Endothelial cell of umbilical vein (primary cell): ENCODE measurements around the gene ATP6V1G2. TPM values are rescaled to one million over a fixed set of nuclear protein-coding genes. Genes with fewer than 3 reads are reported as not detected.
A peak's percentile ranks its signal among the peaks of the same experiment; 100 is the strongest.

Source experiments
- BruUV-seq: library from RNA; stranded (reverse); fragments of 400-500 nt; replicated peaks from 2 replicates; lab custom pipeline; 2021; lab: Mats Ljungman, UMichigan
- CTCF ChIA-PET: fragments of 300-600, 350-600 bp; sonication (Branson Sonifier 250); formaldehyde crosslinking; loops from one replicate; lab custom pipeline; 2021; ENCODE audit warnings: antibody characterized with exemption, inconsistent platforms; lab: Charles Lee
- POLR2A ChIA-PET: fragments of 300-600, 350-600 bp; sonication (Branson Sonifier 250); formaldehyde crosslinking; loops from one replicate; lab custom pipeline; 2021; ENCODE audit warnings: antibody characterized with exemption, inconsistent platforms; lab: Charles Lee
- DNase-seq: peaks from one replicate; pipeline ENCODE4 v3.0.0-alpha.2; 2011; ENCODE audit warnings: low read depth, low spot score
- FAIRE-seq: peaks from 2 replicates; lab custom pipeline; 2011; peaks lifted over from hg19 to GRCh38; lab: Jason Lieb, UNC
- H2AFZ ChIP-seq: 2 replicates; pipeline ENCODE4 v1.6.0; 2012; ENCODE audit warnings: low read depth, low read length, control low read depth, inconsistent platforms
- H3K27ac ChIP-seq: 2 replicates; pipeline ENCODE4 v1.5.1; 2011; ENCODE audit warnings: low read depth, mild to moderate bottlenecking, control low read depth, low read length, moderate library complexity; ENCODE audit not compliant: insufficient read depth
- H3K27me3 ChIP-seq, 2 experiments: 2 replicates each; pipeline versions ENCODE4 v1.6.0 to v1.6.1; 2011; ENCODE audit warnings: low read length in 2 of 2, mixed read lengths in 1 of 2; ENCODE audit not compliant: control insufficient read depth in 2 of 2, insufficient read depth in 2 of 2
- H3K36me3 ChIP-seq, 2 experiments: 2 replicates in 1 of 2; 3 replicates in 1 of 2; pipeline ENCODE4 v1.5.1; 2011; ENCODE audit warnings: low read length in 2 of 2, mild to moderate bottlenecking in 1 of 2, moderate library complexity in 1 of 2; ENCODE audit not compliant: control insufficient read depth in 2 of 2, insufficient read depth in 2 of 2; ENCODE audit errors: extremely low read depth in 1 of 2
- H3K4me1 ChIP-seq: 3 replicates; pipeline ENCODE4 v1.5.1; 2011; ENCODE audit warnings: mild to moderate bottlenecking, low read length; ENCODE audit not compliant: control insufficient read depth, insufficient read depth; ENCODE audit errors: extremely low read depth
- H3K4me2 ChIP-seq: 2 replicates; pipeline ENCODE4 v1.6.1; 2011; ENCODE audit warnings: low read length, control low read depth, mixed read lengths; ENCODE audit not compliant: insufficient read depth
- H3K4me3 ChIP-seq, 3 experiments: fragments of 200-600 bp in 1 of 3; sonication (generic), shearing (Covaris generic) in 1 of 3; replicated peaks in 1 of 3; 2 replicates each; pipeline ENCODE4 v1.5.1; 2011 to 2016; ENCODE audit warnings: control low read depth in 3 of 3, low read length in 3 of 3, mild to moderate bottlenecking in 2 of 3, inconsistent platforms in 1 of 3, low read depth in 1 of 3, moderate library complexity in 1 of 3; ENCODE audit not compliant: insufficient read depth in 1 of 3
- H3K79me2 ChIP-seq: 2 replicates; pipeline ENCODE4 v1.6.0; 2012; ENCODE audit warnings: low read length, inconsistent platforms; ENCODE audit not compliant: control insufficient read depth, insufficient read depth
- H3K9ac ChIP-seq: replicated peaks from 2 replicates; pipeline ENCODE3; 2011; ENCODE audit warnings: low read length, control low read depth; ENCODE audit not compliant: insufficient read depth; ENCODE audit errors: extremely low read depth
- H3K9me1 ChIP-seq: replicated peaks from 3 replicates; pipeline ENCODE4 v1.6.0; 2011; ENCODE audit warnings: mild to moderate bottlenecking, low read length; ENCODE audit not compliant: control insufficient read depth, insufficient read depth; ENCODE audit errors: extremely low read depth
- H3K9me3 ChIP-seq: replicated peaks from 2 replicates; pipeline ENCODE4 v1.5.1; 2012; ENCODE audit warnings: low read length, inconsistent platforms; ENCODE audit not compliant: control insufficient read depth, insufficient read depth
- H4K20me1 ChIP-seq: replicated peaks from 2 replicates; pipeline ENCODE3; 2011; ENCODE audit warnings: mild to moderate bottlenecking, low read length; ENCODE audit not compliant: control insufficient read depth, insufficient read depth; ENCODE audit errors: extremely low read depth
- CTCF ChIP-seq, 2 donors: IDR thresholded peaks; 1 replicate in 1 of 2; 2 replicates in 1 of 2; pipeline ENCODE4 v1.5.1; 2011; ENCODE audit warnings: low read length in 2 of 2, mild to moderate bottlenecking in 2 of 2, moderate library complexity in 2 of 2, control low read depth in 1 of 2, inconsistent platforms in 1 of 2, low read depth in 1 of 2; ENCODE audit not compliant: insufficient read depth in 1 of 2; ENCODE audit errors: extremely low read depth in 1 of 2
- EZH2 ChIP-seq: IDR thresholded peaks from 2 replicates; pipeline ENCODE4 v1.6.1; 2012; ENCODE audit warnings: borderline replicate concordance, low read depth, mild to moderate bottlenecking, moderate library complexity, low read length, inconsistent platforms; ENCODE audit not compliant: severe bottlenecking
- FOS ChIP-seq: IDR thresholded peaks from 2 replicates; pipeline ENCODE4 v1.6.1; 2011; ENCODE audit warnings: mild to moderate bottlenecking, low read length, moderate library complexity, borderline replicate concordance; ENCODE audit not compliant: insufficient read depth
- GATA2 ChIP-seq: IDR thresholded peaks from 2 replicates; pipeline ENCODE4 v1.7.0; 2011; ENCODE audit warnings: low read depth, mild to moderate bottlenecking, moderate library complexity, mixed read lengths, low read length; ENCODE audit not compliant: insufficient read length, insufficient read depth
- JUN ChIP-seq: IDR thresholded peaks from 2 replicates; pipeline ENCODE4 v1.6.1; 2011; ENCODE audit warnings: borderline replicate concordance, low read depth; ENCODE audit not compliant: insufficient read length, insufficient read depth
- MAX ChIP-seq: IDR thresholded peaks from 2 replicates; pipeline ENCODE4 v1.6.1; 2011; ENCODE audit not compliant: insufficient read depth, insufficient read length
- MYC ChIP-seq: IDR thresholded peaks from one replicate; pipeline ENCODE4 v1.6.1; 2011; ENCODE audit warnings: mild to moderate bottlenecking, low read depth, low read length
- POLR2A ChIP-seq: IDR thresholded peaks from 2 replicates; pipeline ENCODE4 v1.6.1; 2012; ENCODE audit warnings: low read depth, mild to moderate bottlenecking, control low read depth, low read length
- POLR2AphosphoS5 ChIP-seq: IDR thresholded peaks from 2 replicates; pipeline ENCODE4 v1.6.1; 2012; ENCODE audit warnings: low read depth, mild to moderate bottlenecking, control low read depth, low read length, moderate library complexity; ENCODE audit not compliant: insufficient read depth
- dilution Hi-C: fragments of 300-500 bp; cut with MboI; formaldehyde crosslinking; loops from one replicate; pipeline ENCODE4 v1.15.0; 2019; ENCODE audit warnings: low sequenced_read_pairs; ENCODE audit not compliant: extremely low pct_ligation_motif_present
- intact Hi-C: fragments of 100-400 bp; cut with micrococcal nuclease; formaldehyde crosslinking; loops from one replicate; pipeline ENCODE4 v1.10.0; 2022
- polyA plus RNA-seq, 4 experiments: library from polyadenylated mRNA; depleted of rRNA in 3 of 4; stranded (reverse) in 3 of 4; unstranded in 1 of 4; fragments of >200 nt; gene quantifications; 2 replicates each; pipeline versions ENCODE4 v1.2.1 to v1.2.3, GENCODE V29; 2011 to 2012; ENCODE audit warnings: missing spikeins in 1 of 4
- total RNA-seq: library from RNA; stranded (reverse); gene quantifications from 2 replicates; pipeline ENCODE4 v1.2.3, GENCODE V29; 2021

The ATP6V1G2 gene
- total and polyA plus RNA-seq, 2 donors (not counting 3 experiments of a cell fraction or from before 2014, with no cell fraction given), result 0.70 to 0.84 TPM

GRCh38 chr6:31580438-31580740 lies 34.0 kb upstream of the ATP6V1G2 start:
- intact Hi-C loops, result loop anchor here (1.0 kb wide), 1 partner anchor 9 kb away; no protein-coding TSS in a partner anchor
- BruUV-seq, result no TSS peak

GRCh38 chr6:31579546-31580437 lies 33.4 kb upstream of the ATP6V1G2 start:
- Histone ChIP-seq H4K20me1 (no peaks in the 10 kb centered on the region), H2AFZ (no peak overlapping the region), H3K27me3 (no peaks in the 10 kb centered on the region), H3K9ac (no peak overlapping the region), H3K36me3 (no peaks in the 10 kb centered on the region), H3K9me1 (no peaks in the 10 kb centered on the region), H3K27ac (no peak overlapping the region), H3K4me2 (peak overlapping the region; percentile 25), H3K79me2 (peaks cover 10% of the 10 kb centered on the region), H3K4me1 (peaks cover 16% of the 10 kb centered on the region), H3K9me3 (no peaks in the 10 kb centered on the region), H3K4me3 (no peak overlapping the region)
- CTCF ChIA-PET, result interaction anchor here (0.9 to 32.6 kb wide), 5 partner anchors 10 to 48 kb away, joined by 3 to 1517 read pairs (median 12); partner anchors contain the start of genes ATP6V1G2, DDX39B, NCR3 and NFKBIL1
- no peak for DNase-seq
- POLR2A ChIA-PET, result interaction anchor here (1.4 to 1.6 kb wide), 2 partner anchors 20 to 41 kb away, joined by 3 to 5 read pairs; partner anchors contain the start of gene PRRC2A
- intact Hi-C loops (loop anchor here (1.0 kb wide), 1 partner anchor 8 kb away; no protein-coding TSS in a partner anchor), dilution Hi-C loops (no loop called here)
- BruUV-seq, result no TSS peak
- no peak for TF ChIP-seq CTCF (IDR thresholded peaks at IDR 0.05; ENCODE audit: extremely low read depth in 1 of 2, insufficient read depth in 1 of 2, low read depth in 1 of 2, low read length in 2 of 2)
- TF ChIP-seq POLR2A, result no peak
- no peak for TF ChIP-seq MAX
- no peak for TF ChIP-seq FOS
- TF ChIP-seq GATA2, result no peak
- no peak for TF ChIP-seq POLR2AphosphoS5
- no peak for TF ChIP-seq MYC
- TF ChIP-seq EZH2, result no peak
- no peak for TF ChIP-seq JUN
- FAIRE-seq, result no peak

More at GRCh38 chr6:31580438-31580740, 34.0 kb upstream of the ATP6V1G2 start:
- H3K79me2 ChIP-seq, result peaks cover 10% of the 10 kb centered on the region
- H3K4me2 ChIP-seq, result peak overlapping the region; percentile 25
- H3K27me3 ChIP-seq, result no peaks in the 10 kb centered on the region
- peak overlapping the region; percentile 55 for H3K27ac ChIP-seq
- FAIRE-seq (no peak), DNase-seq (no peak)
- H3K4me1 ChIP-seq, result peaks cover 16% of the 10 kb centered on the region
- CTCF ChIA-PET, result interaction anchor here (0.9 to 32.6 kb wide), 6 partner anchors 9 to 49 kb away, joined by 3 to 1517 read pairs (median 8); partner anchors contain the start of genes ATP6V1G2, DDX39B, NCR3 and NFKBIL1
- POLR2A ChIA-PET, result interaction anchor here (0.9 to 1.6 kb wide), 5 partner anchors 9 to 40 kb away, joined by 3 to 5 read pairs (median 3); partner anchors contain the start of gene PRRC2A
- H4K20me1 ChIP-seq, result no peaks in the 10 kb centered on the region
- H3K9me3 ChIP-seq, result no peaks in the 10 kb centered on the region
- H3K9me1 ChIP-seq, result no peaks in the 10 kb centered on the region
- H2AFZ ChIP-seq, result peak overlapping the region; percentile 95
- no peak for TF ChIP-seq JUN
- no peak for TF ChIP-seq POLR2AphosphoS5
- H3K36me3 ChIP-seq, result no peaks in the 10 kb centered on the region
- peak overlapping the region; percentile 71 for H3K9ac ChIP-seq
- dilution Hi-C loops, result no loop called here
- peak overlapping the region; percentile 6 to 71 (median 25) for H3K4me3 ChIP-seq
